HFFc6 (cell line): ENCODE measurements around the gene SCN1B. TPM values are rescaled to one million over a fixed set of nuclear protein-coding genes. Genes with fewer than 3 reads are reported as not detected.
"Not testable (repeated sequence)": the region's sequence is repeated elsewhere in the genome, so short reads cannot be mapped to it uniquely, and the experiment has no call there.

Experiments
- DNase-seq: peaks from one replicate; pipeline ENCODE4 v3.0.0-alpha.2; 2018
- H3K27ac Mint-ChIP-seq: 2 replicates; pipeline ENCODE4 v1.8.0; 2020; ENCODE audit warnings: mild to moderate bottlenecking, mixed read lengths
- H3K27me3 Mint-ChIP-seq: 2 replicates; pipeline ENCODE4 v1.8.0; 2021; ENCODE audit warnings: mild to moderate bottlenecking, moderate library complexity, mixed read lengths; ENCODE audit not compliant: insufficient read depth
- H3K36me3 Mint-ChIP-seq: 2 replicates; pipeline ENCODE4 v1.8.0; 2021; ENCODE audit warnings: low read depth, mixed read lengths
- H3K4me1 Mint-ChIP-seq: 2 replicates; pipeline ENCODE4 v1.8.0; 2020; ENCODE audit warnings: low read depth, mixed read lengths
- H3K4me3 Mint-ChIP-seq: 2 replicates; pipeline ENCODE4 v1.8.0; 2020; ENCODE audit warnings: mild to moderate bottlenecking, moderate library complexity, mixed read lengths
- H3K9me3 Mint-ChIP-seq: 2 replicates; pipeline ENCODE4 v1.8.0; 2020; ENCODE audit warnings: mild to moderate bottlenecking, mixed read lengths
- CTCF ChIP-seq: fragments of 200-600 bp; sonication (generic); IDR thresholded peaks from 2 replicates; pipeline ENCODE4 v1.5.0; 2021; ENCODE audit warnings: antibody characterized with exemption, mild to moderate bottlenecking
- total RNA-seq, 6 experiments: library from RNA; stranded (reverse); fragmentation: NEBNext Ultra II Directional; extraction: Animal tissue kit (Norgen Biotek cat#: 25700); gene quantifications; 2 replicates in 1 of 6; 3 replicates in 5 of 6; pipeline ENCODE4 v1.2.3, GENCODE V29; 2021

Gene SCN1B
- total RNA-seq, 6 experiments from 2014 or later: 6.8 to 14.2 (median 12.6) TPM

GRCh38 chr19:34988119-34988518, 42.2 kb upstream of the SCN1B start:
- Mint-ChIP-seq H3K36me3 (no peaks in the 10 kb centered on the region), H3K9me3 (0 out of 2 replicates have a peak, but pooled peaks cover 4% of the 10 kb centered on the region), H3K4me1 (peaks cover 9% of the 10 kb centered on the region; the same call in 1 of the 2 replicates), H3K27ac (no peak overlapping the region), H3K4me3 (no peak overlapping the region), H3K27me3 (peaks cover 21% of the 10 kb centered on the region)
- no peak for TF ChIP-seq CTCF
- DNase-seq: no peak

GRCh38 chr19:34989298-34989697, 41.0 kb upstream of the SCN1B start:
- no peak for TF ChIP-seq CTCF
- DNase-seq: no peak
- H3K27ac Mint-ChIP-seq: no peak overlapping the region
- H3K9me3 Mint-ChIP-seq: 0 out of 2 replicates have a peak, but pooled peaks cover 4% of the 10 kb centered on the region
- no peaks in the 10 kb centered on the region for H3K36me3 Mint-ChIP-seq
- H3K27me3 Mint-ChIP-seq: peaks cover 24% of the 10 kb centered on the region
- H3K4me3 Mint-ChIP-seq: no peak overlapping the region
- peaks cover 9% of the 10 kb centered on the region; the same call in 1 of the 2 replicates for H3K4me1 Mint-ChIP-seq

GRCh38 chr19:34990578-34991192, 39.6 kb upstream of the SCN1B start:
- TF ChIP-seq CTCF: no peak
- Mint-ChIP-seq H3K36me3 (no peaks in the 10 kb centered on the region), H3K9me3 (no peaks in the 10 kb centered on the region), H3K4me1 (peaks cover 3% of the 10 kb centered on the region; the same call in 1 of the 2 replicates), H3K4me3 (no peak overlapping the region), H3K27me3 (peaks cover 21% of the 10 kb centered on the region), H3K27ac (no peak overlapping the region)
- no peak for DNase-seq

GRCh38 chr19:34991542-34992333, 38.5 kb upstream of the SCN1B start:
- H3K4me3 Mint-ChIP-seq: no peak overlapping the region
- H3K36me3 Mint-ChIP-seq: no peaks in the 10 kb centered on the region
- H3K9me3 Mint-ChIP-seq: no peaks in the 10 kb centered on the region
- no peaks in the 10 kb centered on the region for H3K4me1 Mint-ChIP-seq
- H3K27me3 Mint-ChIP-seq: peaks cover 21% of the 10 kb centered on the region
- TF ChIP-seq CTCF: no peak
- H3K27ac Mint-ChIP-seq: no peak overlapping the region
- no peak for DNase-seq

GRCh38 chr19:34992582-34992981, 37.7 kb upstream of the SCN1B start:
- H3K4me3 Mint-ChIP-seq, H3K4me1 Mint-ChIP-seq, DNase-seq, H3K36me3 Mint-ChIP-seq, H3K9me3 Mint-ChIP-seq, H3K27ac Mint-ChIP-seq: not testable (repeated sequence)
- peaks cover 21% of the 10 kb centered on the region for H3K27me3 Mint-ChIP-seq

GRCh38 chr19:34994286-34994642, 36.0 kb upstream of the SCN1B start:
- Mint-ChIP-seq H3K36me3 (no peaks in the 10 kb centered on the region), H3K9me3 (no peaks in the 10 kb centered on the region), H3K4me1 (peaks cover 6% of the 10 kb centered on the region), H3K4me3 (no peak overlapping the region), H3K27me3 (peaks cover 16% of the 10 kb centered on the region), H3K27ac (no peak overlapping the region)
- no peak for DNase-seq
- TF ChIP-seq CTCF: no peak
